GM18519 (cell line): ENCODE results near the gene LTA.
"Not testable (repeated sequence)": the region's sequence is repeated elsewhere in the genome, so short reads cannot be mapped to it uniquely, and the experiment has no call there.

Experiments used
- ATAC-seq: cut with Tn5 transposase; IDR thresholded peaks from one replicate; pipeline ENCODE4 v1.9.1; 2021; ENCODE audit warnings: mild to moderate bottlenecking, moderate library complexity; ENCODE audit not compliant: unreplicated experiment, low FRiP score

LTA gene

DNA sequence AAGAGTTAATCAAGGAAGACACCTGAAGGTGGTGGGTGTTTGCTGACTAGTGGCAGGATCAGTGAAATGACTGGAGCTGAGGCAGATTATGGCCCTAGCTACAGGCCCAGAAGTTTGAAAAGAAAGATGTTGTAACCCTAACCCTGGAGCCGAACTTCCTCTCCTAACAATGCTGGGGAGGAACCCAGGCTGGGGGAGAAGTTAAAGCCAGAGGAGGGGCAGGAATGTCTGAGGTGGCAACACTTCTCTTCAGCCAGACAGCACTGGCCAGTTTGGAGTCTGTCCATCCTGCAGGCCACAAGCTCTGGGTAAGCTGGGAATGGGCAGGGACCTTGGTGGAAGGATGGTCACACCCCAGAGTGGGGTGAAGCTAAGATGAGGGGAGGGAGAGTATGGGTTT lies 13.9 kb downstream of the LTA start, which contains the start of gene LST1:
Gene LST1, plus strand, starts transcription at position 270 of the 400 bp plus-strand sequence. CDS start 1,023 bp downstream, outside the sequence.
- no peak for ATAC-seq

- no peak for ATAC-seq
Measured at GRCh38 chr6:31586599-31587281, 14.7 kb downstream of the LTA start.

DNA sequence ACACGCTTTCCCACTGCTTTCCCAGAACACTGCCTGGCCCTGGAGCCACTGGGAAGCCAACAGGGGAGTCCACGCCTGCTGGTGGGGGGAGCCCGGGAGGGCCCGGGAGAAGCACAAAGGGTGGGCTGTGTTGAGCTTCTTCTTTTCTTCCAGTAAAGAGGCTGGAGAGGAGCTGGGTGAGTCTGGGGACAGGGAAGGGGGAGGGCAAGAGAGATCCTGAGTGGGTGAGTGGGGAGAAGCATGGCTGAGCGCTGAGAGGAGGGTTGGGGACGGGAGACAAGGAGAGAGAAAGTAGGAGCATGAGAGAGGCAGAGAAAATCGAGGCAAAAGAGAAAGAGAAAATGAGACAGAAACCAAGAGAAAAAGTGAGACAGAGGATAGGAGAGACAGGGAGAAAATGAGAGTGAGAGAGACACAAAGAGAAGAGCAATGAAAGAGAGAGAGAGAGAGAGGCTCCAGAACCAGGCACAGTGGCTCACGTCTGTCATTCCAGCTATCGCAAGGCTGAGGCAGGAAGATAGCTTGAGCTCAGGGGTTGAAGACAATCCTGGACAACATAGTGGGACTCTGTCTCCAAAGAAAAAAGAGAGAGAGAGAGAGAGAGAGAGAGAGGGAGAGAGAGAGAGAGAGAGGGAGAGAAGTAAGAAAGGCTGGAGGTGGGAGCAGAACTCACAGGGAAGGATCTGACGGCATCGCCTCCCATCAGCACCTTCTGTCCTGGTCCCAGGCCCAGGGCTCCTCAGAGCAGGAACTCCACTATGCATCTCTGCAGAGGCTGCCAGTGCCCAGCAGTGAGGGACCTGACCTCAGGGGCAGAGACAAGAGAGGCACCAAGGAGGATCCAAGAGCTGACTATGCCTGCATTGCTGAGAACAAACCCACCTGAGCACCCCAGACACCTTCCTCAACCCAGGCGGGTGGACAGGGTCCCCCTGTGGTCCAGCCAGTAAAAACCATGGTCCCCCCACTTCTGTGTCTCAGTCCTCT lies 16.0 kb downstream of the LTA start:
- ATAC-seq = no peak

GRCh38 chr6:31588871-31589650 lies 17.0 kb downstream of the LTA start:
- no peak for ATAC-seq

DNA sequence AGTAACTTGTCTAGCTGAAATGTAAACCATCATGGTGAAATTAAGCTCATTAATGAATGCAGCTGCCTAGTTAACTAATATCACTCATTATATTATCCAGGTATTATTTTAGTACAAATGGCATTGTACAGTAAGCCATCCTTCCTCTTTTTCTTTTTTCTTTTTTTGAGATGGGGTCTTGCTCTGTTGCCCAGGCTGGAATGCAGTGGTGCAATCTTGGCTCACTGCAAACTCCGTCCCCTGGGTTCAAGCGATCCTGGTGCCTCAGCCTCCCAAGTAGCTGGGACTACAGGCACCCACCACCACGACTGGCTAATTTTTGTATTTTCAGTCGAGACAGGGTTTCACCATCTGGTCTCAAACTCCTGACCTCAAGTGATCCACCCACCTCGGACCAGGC lies 18.6 kb downstream of the LTA start:
- not testable (repeated sequence) for ATAC-seq

DNA sequence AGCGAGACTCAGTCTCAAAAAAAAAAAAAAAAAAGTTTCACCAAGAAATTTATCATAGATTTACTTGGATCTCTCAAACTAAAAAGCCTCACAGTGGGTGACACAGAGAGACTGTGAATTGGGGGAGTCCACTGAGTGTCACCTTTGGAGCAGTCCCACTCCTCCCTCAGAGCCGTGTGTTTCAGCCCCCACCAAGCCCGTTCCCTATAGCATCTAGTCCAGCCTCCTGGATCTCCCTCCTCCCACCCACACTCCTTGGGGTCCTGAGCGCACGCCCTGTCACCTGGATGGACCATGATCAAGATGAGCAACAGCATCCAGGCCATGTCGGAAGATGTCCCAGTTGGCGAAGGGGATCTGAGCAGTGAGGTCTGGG lies 20.3 kb downstream of the LTA start:
- ATAC-seq = no peak

DNA sequence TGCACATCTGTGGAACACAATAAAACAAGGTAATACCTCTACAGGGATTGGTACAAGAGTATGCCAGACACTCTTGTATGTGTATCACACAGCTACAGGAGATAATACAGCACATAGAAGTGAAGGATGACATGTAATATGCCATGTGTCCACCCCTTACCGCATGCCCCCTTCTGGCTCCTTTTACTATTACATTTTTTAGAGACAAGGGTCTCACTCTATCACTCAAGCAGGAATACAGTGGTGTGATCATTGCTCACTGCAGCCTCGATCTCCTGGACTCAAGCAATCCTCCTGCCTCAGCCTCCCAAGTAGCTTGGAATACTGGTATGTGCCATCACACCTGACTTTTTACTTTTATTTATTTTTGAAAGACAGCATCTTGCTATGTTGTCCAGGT lies 24.9 kb downstream of the LTA start:
- no peak for ATAC-seq

- no peak for ATAC-seq
Measured at GRCh38 chr6:31607317-31607716, 35.2 kb downstream of the LTA start.

GRCh38 chr6:31609519-31610406 lies 37.7 kb downstream of the LTA start:
- ATAC-seq = no peak

- ATAC-seq = no peak
Measured at GRCh38 chr6:31610968-31611367, 38.9 kb downstream of the LTA start.

DNA sequence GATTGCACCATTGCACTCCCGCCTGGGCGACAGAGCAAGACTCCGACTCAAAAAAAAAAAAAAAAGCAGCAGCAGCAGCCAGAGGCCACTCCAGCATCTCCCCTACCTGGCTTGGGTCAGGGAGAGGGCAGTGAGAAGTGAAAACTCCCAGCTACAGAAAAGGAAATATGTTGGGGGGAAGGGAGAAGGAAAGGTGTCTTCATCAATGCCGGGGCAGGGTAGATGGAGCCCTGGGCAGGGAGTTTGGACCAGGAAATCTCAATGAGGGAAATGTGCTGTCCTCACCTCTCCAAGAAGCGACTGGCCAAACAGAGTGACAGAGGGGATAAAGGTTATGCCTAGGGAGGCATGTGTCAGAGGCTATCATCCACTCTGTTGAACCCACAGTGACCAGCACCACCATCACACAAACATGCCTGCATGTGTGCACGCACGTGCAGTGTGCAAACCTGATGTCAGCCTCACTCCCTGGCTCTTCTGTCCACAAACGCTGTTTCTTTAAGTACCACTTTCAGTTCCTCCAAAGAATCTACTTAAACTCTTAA lies 42.1 kb downstream of the LTA start:
- no peak for ATAC-seq

DNA sequence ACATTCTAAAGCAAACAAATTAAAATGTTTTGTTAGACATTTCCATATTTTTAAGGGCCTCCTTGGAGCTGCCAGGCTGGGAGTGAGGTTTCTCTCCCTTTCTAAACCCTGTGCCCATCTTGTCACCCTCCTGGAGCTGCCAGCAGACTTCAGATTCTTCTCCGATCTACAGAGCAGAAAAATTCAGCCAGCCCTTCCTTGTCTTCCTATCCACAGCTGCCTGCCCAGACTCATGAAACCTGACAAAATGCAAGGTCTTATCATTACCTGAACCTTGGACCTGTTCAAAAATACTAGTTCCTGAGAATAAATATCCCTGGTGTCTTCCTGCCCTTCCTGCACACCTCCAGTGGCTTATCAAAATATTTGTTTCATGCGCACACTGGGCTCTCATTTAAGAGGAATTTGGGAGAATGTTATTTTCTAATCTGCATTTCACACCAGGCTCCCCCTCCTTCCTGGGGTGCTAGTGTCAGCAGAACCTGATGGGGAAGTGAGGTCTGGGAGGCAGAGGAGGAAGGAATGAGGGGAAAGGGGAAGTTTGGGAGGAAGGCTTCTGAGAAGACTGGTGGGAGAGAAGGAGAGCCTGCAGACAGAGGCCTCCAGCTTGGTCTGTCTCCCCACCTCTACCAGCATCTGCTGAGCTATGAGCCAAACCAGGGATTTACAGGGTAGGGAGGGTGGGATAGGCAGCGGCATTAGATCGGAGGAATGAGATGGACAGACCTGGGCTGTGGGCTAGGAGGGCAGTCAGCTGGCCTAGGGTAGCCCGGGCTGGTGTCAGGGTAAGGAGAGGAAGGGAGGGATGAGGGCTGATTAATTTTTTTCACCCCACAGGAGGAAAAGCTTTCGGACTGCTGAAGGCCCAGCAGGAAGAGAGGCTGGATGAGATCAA lies 42.8 kb downstream of the LTA start, which contains the start of gene AIF1:
Gene AIF1, plus strand, starts transcription at position 551 of the 895 bp plus-strand sequence. Its CDS starts 96 bp downstream, at position 647.
- no peak for ATAC-seq

DNA sequence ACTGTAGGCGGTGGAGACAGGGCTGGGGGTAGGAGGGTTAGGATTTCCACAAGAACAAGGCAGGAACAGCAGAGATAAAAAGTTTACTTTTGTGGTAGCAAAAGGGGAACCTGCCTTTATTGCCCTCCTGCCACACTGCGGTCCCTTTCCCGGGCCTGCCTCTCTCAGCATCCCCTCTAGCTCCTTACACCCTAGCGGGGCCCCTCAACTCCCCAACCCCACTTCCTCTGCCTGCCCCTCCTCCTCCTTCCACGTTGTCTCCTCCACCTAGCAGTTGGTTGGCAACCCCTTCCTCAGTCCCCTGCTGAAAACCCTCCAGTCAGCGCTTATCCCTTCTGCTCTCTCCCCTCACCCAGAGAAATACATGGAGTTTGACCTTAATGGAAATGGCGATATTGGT lies 43.7 kb downstream of the LTA start:
- no peak for ATAC-seq

- ATAC-seq = no peak
Measured at GRCh38 chr6:31617010-31617409, 44.9 kb downstream of the LTA start.

GRCh38 chr6:31619805-31620585 lies 47.9 kb downstream of the LTA start:
- peak; percentile 47 for ATAC-seq

- peak; percentile 31 for ATAC-seq
Measured at GRCh38 chr6:31620586-31621319, 48.7 kb downstream of the LTA start, which contains the start of gene PRRC2A. Gene PRRC2A (plus strand): TSS chr6:31620715. CDS start chr6:31622790, 2,075 bp downstream.
